ENCODE results near the gene EHBP1L1. TPM values are rescaled to one million over a fixed set of nuclear protein-coding genes. Genes with fewer than 3 reads are reported as not detected.

Gene EHBP1L1
- total RNA-seq, 1 donor from 2014 or later = 168 TPM

GRCh38 chr11:65624931-65625627, 49.2 kb downstream of the EHBP1L1 start:
- Mint-ChIP-seq H3K4me1 (ENCODE audit: low read depth) (no peaks in the 10 kb centered on the region), H3K27me3 (ENCODE audit: insufficient read depth) (no peaks in the 10 kb centered on the region), H3K36me3 (ENCODE audit: low read depth) (peaks cover 32% of the 10 kb centered on the region), H3K27ac (no peak overlapping the region), H3K4me3 (no peak overlapping the region), H3K9me3 (no peaks in the 10 kb centered on the region)
- intact Hi-C loops (cut with micrococcal nuclease) = no loop called here
- no peak for DNase-seq (ENCODE audit: low spot score)

DNA sequence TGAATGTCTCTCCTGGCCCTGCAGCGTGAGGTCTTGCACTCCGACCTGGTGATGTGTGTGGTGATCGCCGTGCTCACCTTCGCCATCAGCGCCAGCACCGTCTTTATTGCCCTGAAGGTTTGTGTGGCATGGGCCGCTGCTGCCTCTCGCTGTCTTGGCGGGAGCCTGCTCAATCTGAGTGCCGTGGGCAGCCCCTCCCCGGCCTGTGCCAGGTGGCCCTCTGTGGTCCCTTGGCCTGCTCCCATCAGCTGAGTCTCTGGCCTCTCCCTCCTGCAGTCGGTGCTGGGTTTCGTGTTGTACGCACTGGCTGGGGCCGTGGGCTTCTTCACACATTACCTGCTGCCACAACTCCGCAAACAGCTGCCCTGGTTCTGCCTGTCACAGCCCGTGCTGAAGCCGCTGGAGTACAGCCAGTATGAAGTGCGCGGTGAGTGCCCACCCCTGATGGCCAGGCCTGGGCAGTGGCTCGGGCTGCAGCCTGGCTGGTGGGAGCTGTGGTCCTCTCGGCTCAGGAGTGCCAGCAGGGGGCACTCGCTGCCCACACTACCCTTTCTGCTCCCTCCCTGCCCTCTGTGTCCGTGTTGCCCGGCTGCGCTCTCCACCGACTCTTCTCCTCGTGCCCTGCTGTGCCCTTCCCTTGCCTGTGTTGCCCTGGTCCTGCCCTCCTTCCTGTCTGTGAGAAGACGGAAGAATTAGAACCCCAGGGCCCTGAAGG, 49.9 kb downstream of the EHBP1L1 start:
- Mint-ChIP-seq H3K9me3 (no peaks in the 10 kb centered on the region), H3K27me3 (ENCODE audit: insufficient read depth) (no peaks in the 10 kb centered on the region), H3K4me1 (ENCODE audit: low read depth) (no peaks in the 10 kb centered on the region), H3K4me3 (no peak overlapping the region), H3K36me3 (ENCODE audit: low read depth) (peaks cover 32% of the 10 kb centered on the region), H3K27ac (no peak overlapping the region)
- intact Hi-C loops (cut with micrococcal nuclease) = no loop called here
- peak; percentile 35 for DNase-seq (ENCODE audit: low spot score)

DNA sequence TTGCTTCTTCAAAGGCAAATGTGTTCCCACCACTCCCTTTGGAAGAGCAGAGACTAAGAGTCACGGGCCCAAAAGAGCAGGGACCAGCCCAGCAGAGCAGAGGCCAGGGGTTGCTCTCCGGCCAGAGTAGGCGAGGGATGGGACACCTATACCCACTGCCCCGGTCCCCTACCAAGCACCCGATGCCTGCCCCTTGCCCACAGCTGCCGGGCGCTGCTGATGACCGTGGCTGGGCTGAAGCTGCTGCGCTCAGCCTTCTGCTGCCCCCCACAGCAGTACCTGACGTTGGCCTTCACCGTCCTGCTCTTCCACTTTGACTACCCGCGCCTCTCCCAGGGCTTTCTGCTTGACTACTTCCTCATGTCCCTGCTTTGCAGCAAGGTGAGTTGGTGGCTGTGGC, 51.3 kb downstream of the EHBP1L1 start:
- Mint-ChIP-seq H3K4me1 (ENCODE audit: low read depth) (no peaks in the 10 kb centered on the region), H3K4me3 (no peak overlapping the region), H3K36me3 (ENCODE audit: low read depth) (peaks cover 27% of the 10 kb centered on the region), H3K9me3 (no peaks in the 10 kb centered on the region), H3K27ac (no peak overlapping the region), H3K27me3 (ENCODE audit: insufficient read depth) (no peaks in the 10 kb centered on the region)
- intact Hi-C loops (cut with micrococcal nuclease) = no loop called here
- DNase-seq (ENCODE audit: low spot score) = no peak

DNA sequence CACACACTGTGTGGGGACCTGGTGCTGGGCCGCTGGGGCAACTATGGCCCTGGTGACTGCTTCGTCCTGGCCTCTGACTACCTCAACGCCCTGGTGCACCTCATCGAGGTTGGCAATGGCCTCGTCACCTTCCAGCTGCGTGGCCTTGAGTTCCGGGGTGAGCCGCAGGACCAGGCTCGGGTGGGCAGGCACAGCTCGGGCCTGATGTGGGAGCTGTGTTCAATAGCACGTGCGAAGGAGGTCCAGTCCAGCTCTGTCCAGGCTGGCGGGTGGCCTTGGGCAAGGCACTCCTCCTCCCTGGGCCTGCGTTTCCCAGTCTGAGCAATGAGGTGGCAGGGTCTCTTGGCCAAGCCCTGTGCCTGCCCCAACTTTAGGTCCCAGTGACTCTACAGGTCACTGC, 53.7 kb downstream of the EHBP1L1 start:
- intact Hi-C loops (cut with micrococcal nuclease) = no loop called here
- H3K4me1 Mint-ChIP-seq (ENCODE audit: low read depth) = peaks cover 7% of the 10 kb centered on the region
- H3K27me3 Mint-ChIP-seq (ENCODE audit: insufficient read depth) = no peaks in the 10 kb centered on the region
- H3K27ac Mint-ChIP-seq = no peak overlapping the region
- no peaks in the 10 kb centered on the region for H3K9me3 Mint-ChIP-seq
- peaks cover 22% of the 10 kb centered on the region for H3K36me3 Mint-ChIP-seq (ENCODE audit: low read depth)
- no peak for DNase-seq (ENCODE audit: low spot score)
- H3K4me3 Mint-ChIP-seq = no peak overlapping the region

GRCh38 chr11:65630215-65630614, 54.4 kb downstream of the EHBP1L1 start:
- intact Hi-C loops (cut with micrococcal nuclease) = no loop called here
- Mint-ChIP-seq H3K4me1 (ENCODE audit: low read depth) (peaks cover 7% of the 10 kb centered on the region), H3K27ac (no peak overlapping the region), H3K9me3 (no peaks in the 10 kb centered on the region), H3K27me3 (ENCODE audit: insufficient read depth) (no peaks in the 10 kb centered on the region), H3K4me3 (no peak overlapping the region), H3K36me3 (ENCODE audit: low read depth) (peaks cover 23% of the 10 kb centered on the region)
- no peak for DNase-seq (ENCODE audit: low spot score)

DNA sequence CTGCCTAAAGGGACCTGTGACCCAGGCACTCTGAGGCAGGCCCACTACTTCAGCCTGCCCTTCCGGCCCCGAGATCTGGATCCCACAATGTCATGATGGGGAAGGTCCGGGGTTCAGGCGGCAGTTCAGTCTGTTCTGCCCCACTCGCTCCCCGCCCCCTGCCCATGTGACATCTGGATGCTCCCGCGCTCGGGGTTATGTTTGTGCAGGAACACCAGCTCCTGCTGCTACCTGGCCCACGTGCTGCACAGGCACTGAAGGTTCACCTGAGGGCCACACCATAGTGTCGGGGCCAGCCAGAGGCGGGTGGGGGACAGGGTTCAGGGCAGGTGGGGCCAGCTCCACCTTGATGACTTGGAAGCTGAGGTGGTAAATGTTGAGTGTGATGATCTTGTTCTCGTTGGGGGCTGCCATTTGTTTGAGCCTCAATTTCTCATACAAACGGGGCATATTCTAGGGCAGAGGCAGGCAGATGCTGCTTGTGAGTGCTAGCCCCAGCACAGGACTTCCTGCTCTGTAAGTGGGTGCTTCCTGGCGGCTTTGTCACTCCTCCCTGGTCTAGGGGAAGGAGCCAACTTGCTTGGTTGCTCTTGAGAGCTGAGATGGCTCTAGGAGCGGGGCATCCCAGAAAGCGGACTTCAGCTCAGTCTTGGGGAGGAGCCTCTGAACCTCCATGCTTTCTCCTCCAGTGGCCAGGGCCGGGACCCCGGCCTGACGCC, 57.7 kb downstream of the EHBP1L1 start:
- no peaks in the 10 kb centered on the region for H3K9me3 Mint-ChIP-seq

DNA sequence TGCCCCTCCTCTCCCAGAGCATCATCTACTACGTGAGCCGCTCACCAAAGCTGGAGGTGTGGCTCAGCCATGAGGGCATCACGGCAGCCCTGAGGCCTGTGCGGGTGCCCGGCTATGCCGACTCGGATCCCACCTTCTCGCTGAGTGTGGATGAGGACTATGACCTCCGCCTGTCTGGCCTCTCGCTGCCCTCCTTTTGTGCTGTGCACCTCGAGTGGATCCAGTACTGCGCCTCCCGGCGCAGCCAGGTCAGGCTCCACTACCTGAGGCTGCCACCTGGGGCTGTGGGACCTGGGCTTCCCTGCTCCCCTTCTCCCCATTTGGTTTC, 58.2 kb downstream of the EHBP1L1 start:
- H3K27ac Mint-ChIP-seq = no peak overlapping the region
- H3K27me3 Mint-ChIP-seq (ENCODE audit: insufficient read depth) = no peaks in the 10 kb centered on the region
- no peak for DNase-seq (ENCODE audit: low spot score)
- H3K36me3 Mint-ChIP-seq (ENCODE audit: low read depth) = peaks cover 23% of the 10 kb centered on the region
- intact Hi-C loops (cut with micrococcal nuclease) = no loop called here
- peaks cover 27% of the 10 kb centered on the region for H3K4me1 Mint-ChIP-seq (ENCODE audit: low read depth)
- H3K9me3 Mint-ChIP-seq = no peaks in the 10 kb centered on the region
- no peak overlapping the region for H3K4me3 Mint-ChIP-seq

More for the DNA sequence above, 57.7 kb downstream of the EHBP1L1 start:
- no peak overlapping the region for H3K4me3 Mint-ChIP-seq
- intact Hi-C loops (cut with micrococcal nuclease) = no loop called here
- H3K27me3 Mint-ChIP-seq (ENCODE audit: insufficient read depth) = no peaks in the 10 kb centered on the region
- H3K4me1 Mint-ChIP-seq (ENCODE audit: low read depth) = peaks cover 22% of the 10 kb centered on the region
- peaks cover 23% of the 10 kb centered on the region for H3K36me3 Mint-ChIP-seq (ENCODE audit: low read depth)
- H3K27ac Mint-ChIP-seq = no peak overlapping the region
- DNase-seq (ENCODE audit: low spot score) = no peak

- no peak for DNase-seq (ENCODE audit: low spot score)
- intact Hi-C loops (cut with micrococcal nuclease) = no loop called here
- no peak overlapping the region for H3K4me3 Mint-ChIP-seq
- peaks cover 23% of the 10 kb centered on the region for H3K36me3 Mint-ChIP-seq (ENCODE audit: low read depth)
- no peak overlapping the region for H3K27ac Mint-ChIP-seq
- no peaks in the 10 kb centered on the region for H3K27me3 Mint-ChIP-seq (ENCODE audit: insufficient read depth)
- no peaks in the 10 kb centered on the region for H3K9me3 Mint-ChIP-seq
- peaks cover 28% of the 10 kb centered on the region for H3K4me1 Mint-ChIP-seq (ENCODE audit: low read depth)
Measured at GRCh38 chr11:65634440-65634839, 58.6 kb downstream of the EHBP1L1 start.

DNA sequence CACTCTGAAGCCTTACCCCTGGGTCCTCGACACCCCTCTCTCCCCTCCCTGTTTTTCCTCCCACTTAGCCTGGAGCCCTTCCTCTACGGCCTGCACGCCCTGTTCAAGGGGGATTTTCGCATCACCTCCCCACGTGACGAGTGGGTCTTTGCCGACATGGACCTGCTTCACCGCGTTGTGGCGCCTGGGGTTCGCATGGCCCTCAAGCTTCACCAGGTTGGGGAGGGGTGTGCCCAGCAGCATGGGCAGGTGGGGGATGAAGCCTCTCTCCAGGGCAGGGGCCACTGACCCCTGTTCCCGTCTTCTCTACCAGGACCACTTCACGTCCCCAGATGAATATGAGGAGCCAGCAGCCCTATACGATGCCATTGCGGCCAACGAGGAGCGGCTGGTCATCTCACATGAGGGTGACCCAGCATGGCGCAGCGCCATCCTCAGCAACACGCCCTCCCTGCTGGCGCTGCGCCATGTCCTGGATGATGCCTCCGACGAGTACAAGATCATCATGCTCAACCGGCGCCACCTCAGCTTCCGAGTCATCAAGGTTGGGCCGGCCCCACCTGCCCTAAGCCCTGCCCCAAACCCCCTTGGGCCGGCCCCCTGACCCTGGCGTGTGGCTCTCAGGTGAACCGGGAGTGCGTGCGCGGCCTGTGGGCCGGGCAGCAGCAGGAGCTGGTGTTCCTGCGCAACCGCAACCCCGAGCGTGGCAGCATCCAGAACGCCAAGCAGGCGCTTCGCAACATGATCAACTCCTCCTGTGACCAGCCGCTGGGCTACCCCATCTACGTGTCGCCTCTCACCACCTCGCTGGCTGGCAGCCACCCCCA, 59.3 kb downstream of the EHBP1L1 start:
- Mint-ChIP-seq H3K27ac (no peak overlapping the region), H3K27me3 (ENCODE audit: insufficient read depth) (no peaks in the 10 kb centered on the region), H3K4me3 (no peak overlapping the region), H3K4me1 (ENCODE audit: low read depth) (peaks cover 34% of the 10 kb centered on the region), H3K36me3 (ENCODE audit: low read depth) (peaks cover 23% of the 10 kb centered on the region), H3K9me3 (no peaks in the 10 kb centered on the region)
- intact Hi-C loops (cut with micrococcal nuclease) = no loop called here
- no peak for DNase-seq (ENCODE audit: low spot score)

DNA sequence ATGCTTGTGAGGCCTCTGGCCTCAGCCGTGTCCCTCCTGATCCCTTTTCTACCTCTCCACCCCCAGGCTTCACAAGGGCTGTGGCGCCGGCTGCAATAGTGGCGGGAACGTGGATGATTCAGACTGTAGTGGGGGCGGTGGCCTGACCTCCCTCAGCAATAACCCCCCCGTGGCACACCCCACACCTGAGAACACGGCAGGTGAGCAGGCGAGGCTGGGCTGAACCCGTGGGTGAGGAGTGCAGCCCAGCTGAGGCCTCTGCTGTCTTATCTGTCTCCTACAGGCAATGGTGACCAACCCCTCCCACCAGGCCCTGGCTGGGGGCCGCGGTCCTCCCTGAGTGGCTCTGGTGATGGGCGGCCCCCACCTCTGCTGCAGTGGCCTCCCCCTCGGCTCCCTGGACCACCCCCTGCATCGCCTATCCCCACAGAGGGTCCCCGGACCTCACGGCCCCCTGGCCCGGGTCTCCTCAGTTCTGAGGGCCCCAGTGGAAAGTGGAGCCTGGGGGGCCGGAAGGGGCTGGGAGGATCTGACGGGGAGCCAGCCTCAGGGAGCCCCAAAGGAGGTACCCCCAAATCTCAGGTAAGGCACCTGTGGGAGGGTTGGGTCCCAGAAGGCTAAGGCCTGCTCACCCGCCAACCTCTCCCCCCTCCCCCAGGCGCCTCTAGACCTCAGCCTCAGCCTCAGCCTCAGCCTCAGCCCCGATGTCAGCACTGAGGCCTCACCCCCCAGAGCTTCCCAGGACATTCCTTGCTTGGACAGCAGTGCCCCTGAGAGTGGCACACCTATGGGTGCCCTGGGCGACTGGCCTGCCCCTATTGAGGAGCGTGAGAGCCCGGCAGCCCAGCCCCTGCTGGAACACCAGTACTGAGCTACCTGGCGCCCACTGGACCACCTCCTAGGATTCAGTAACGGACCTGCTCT, 60.5 kb downstream of the EHBP1L1 start:
- H3K9me3 Mint-ChIP-seq = no peaks in the 10 kb centered on the region
- H3K27me3 Mint-ChIP-seq (ENCODE audit: insufficient read depth) = no peaks in the 10 kb centered on the region
- H3K36me3 Mint-ChIP-seq (ENCODE audit: low read depth) = peaks cover 23% of the 10 kb centered on the region
- no peak overlapping the region for H3K27ac Mint-ChIP-seq
- no peak for DNase-seq (ENCODE audit: low spot score)
- peak overlapping the region; percentile 53 for H3K4me3 Mint-ChIP-seq
- peaks cover 34% of the 10 kb centered on the region for H3K4me1 Mint-ChIP-seq (ENCODE audit: low read depth)
- intact Hi-C loops (cut with micrococcal nuclease) = no loop called here

DNA sequence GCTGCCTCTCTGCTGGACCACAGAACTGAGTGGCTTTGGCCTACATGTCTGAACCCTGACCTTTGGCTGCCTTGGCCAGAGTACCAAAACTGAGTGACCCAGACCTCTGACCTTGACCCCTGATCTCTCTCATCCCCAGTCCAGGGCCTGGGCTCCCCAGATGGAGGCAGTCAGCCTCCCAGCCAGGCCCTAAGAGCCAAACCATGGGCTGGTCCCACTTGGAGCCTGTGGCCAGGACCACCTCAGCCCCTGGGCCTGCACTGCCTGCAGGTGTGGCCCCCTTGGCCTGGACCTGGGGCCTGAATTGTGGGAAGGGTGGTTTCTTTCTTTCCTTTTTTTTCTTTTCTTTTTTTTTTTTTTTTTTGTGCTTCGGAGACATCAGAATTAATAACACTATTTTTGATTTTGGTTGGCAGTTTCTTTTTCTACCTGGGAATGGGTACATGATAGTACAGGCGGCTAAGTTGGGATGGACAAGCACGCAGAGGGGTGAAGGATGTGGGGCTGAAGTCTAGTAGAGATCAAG, 61.2 kb downstream of the EHBP1L1 start:
- DNase-seq (ENCODE audit: low spot score) = no peak
- Mint-ChIP-seq H3K4me1 (ENCODE audit: low read depth) (peaks cover 40% of the 10 kb centered on the region), H3K36me3 (ENCODE audit: low read depth) (peaks cover 22% of the 10 kb centered on the region), H3K27me3 (ENCODE audit: insufficient read depth) (no peaks in the 10 kb centered on the region), H3K4me3 (peak overlapping the region; percentile 82), H3K9me3 (no peaks in the 10 kb centered on the region), H3K27ac (peak overlapping the region; percentile 58)
- intact Hi-C loops (cut with micrococcal nuclease) = no loop called here
